Psoas muscle (tissue), 8 donors: ENCODE measurements around the gene ACSL6. TPM values are rescaled to one million over a fixed set of nuclear protein-coding genes. Genes with fewer than 3 reads are reported as not detected.

Experiments
- ATAC-seq, 4 donors: fragments of 200-7000 bp; cut with Tn5 transposase; one replicate each; pipeline ENCODE4 v1.9.1; 2020; ENCODE audit warnings: moderate library complexity in 3 of 4, mild to moderate bottlenecking in 2 of 4
- DNase-seq, 2 donors: peaks; one replicate each; pipeline ENCODE4 v3.0.0-alpha.2; 2020
- H3K27ac ChIP-seq: fragments of 200-600 bp; one replicate; pipeline ENCODE4 v1.8.0; 2022
- H3K27me3 ChIP-seq, 3 donors: fragments of 200-600 bp in 1 of 3; one replicate each; pipeline versions ENCODE4 v1.6.1 to v1.8.0; 2013 to 2022; ENCODE audit warnings: low read length in 2 of 3, mild to moderate bottlenecking in 2 of 3, moderate library complexity in 1 of 3; ENCODE audit not compliant: insufficient read depth in 3 of 3
- H3K36me3 ChIP-seq, 2 donors: fragments of 200-600 bp in 1 of 2; one replicate each; pipeline versions ENCODE4 v1.6.1 to v1.8.0; 2013 to 2022; ENCODE audit warnings: low read depth in 1 of 2, mild to moderate bottlenecking in 1 of 2, moderate library complexity in 1 of 2; ENCODE audit not compliant: insufficient read depth in 1 of 2
- H3K4me1 ChIP-seq: fragments of 200-600 bp; one replicate; pipeline ENCODE4 v1.8.0; 2022
- H3K4me3 ChIP-seq: fragments of 200-600 bp; one replicate; pipeline ENCODE4 v1.8.0; 2022; ENCODE audit warnings: mild to moderate bottlenecking
- H3K9me3 ChIP-seq: fragments of 200-600 bp; one replicate; pipeline ENCODE4 v1.8.0; 2022
- WGBS, 3 donors: extraction: QIAGEN DNeasy Blood & Tissue Kit; methylation state at CpG; one replicate each; pipeline versions ENCODE4 v1.1.6 to v1.1.7; 2013; 5-methylcytosine and 5-hydroxymethylcytosine counted together
- intact Hi-C, 2 donors: fragments of 100-400 bp; cut with DNase I; formaldehyde crosslinking; loops; one replicate each; pipeline versions ENCODE4 v1.11.0 to v1.14.2; 2022
- polyA plus RNA-seq, 3 donors: library from polyadenylated mRNA; stranded (reverse); fragments of 200-250 nt; gene quantifications; one replicate each; pipeline ENCODE4 v1.2.3, GENCODE V29; 2013
- total RNA-seq, 4 donors: library from RNA; stranded (reverse); fragmentation: NEBNext Ultra II Directional in 2 of 4; extraction: Animal tissue kit (Norgen Biotek cat#: 25700) in 2 of 4; gene quantifications; one replicate each; pipeline versions ENCODE4 v1.2.1 to v1.2.4, GENCODE V29; 2021 to 2023
- TF ChIP-seq, protein P1 (sequence below): fragments of 200-600 bp; IDR thresholded peaks from one replicate; pipeline ENCODE4 v1.8.0; 2022; ENCODE audit warnings: antibody characterized with exemption
- donor health status: healthy with polysubstance abuse.
- donor health status: DM: no; HTN: no; CAD: no; lungs with moderate emphysema.
- donor health status: Bipolar disorder and iron deficiency.
- donor health status: healthy.
- donor health status: DM: yes; HTN: yes; CAD: no.
- donor health status: DM: no; HTN: no; CAD: no.
- donor health status: DM: no; HTN: no; CAD: no.
- donor health status: DM: yes; HTN: yes; CAD: no.

The ACSL6 gene
- total and polyA plus RNA-seq, 7 donors: 0.12 to 2.2 (median 0.52) TPM

- 66 to 72% (median 67%) methylated on average over 3 of the region's 3 CpGs for WGBS, 3 donors
- intact Hi-C loops: loop anchor here in 1 of 2 donors (10.0 kb wide), 1 partner anchor 289 kb away; no protein-coding TSS in a partner anchor
- Histone ChIP-seq H3K27me3 (no peaks in the 10 kb centered on the region), H3K4me3 (no peak overlapping the region), H3K27ac (no peak overlapping the region), H3K9me3 (no peaks in the 10 kb centered on the region), H3K36me3 (no peaks in the 10 kb centered on the region), H3K4me1 (peaks cover 32% of the 10 kb centered on the region)
- ATAC-seq (no peak), DNase-seq (no peak)
- TF ChIP-seq, protein P1, sequence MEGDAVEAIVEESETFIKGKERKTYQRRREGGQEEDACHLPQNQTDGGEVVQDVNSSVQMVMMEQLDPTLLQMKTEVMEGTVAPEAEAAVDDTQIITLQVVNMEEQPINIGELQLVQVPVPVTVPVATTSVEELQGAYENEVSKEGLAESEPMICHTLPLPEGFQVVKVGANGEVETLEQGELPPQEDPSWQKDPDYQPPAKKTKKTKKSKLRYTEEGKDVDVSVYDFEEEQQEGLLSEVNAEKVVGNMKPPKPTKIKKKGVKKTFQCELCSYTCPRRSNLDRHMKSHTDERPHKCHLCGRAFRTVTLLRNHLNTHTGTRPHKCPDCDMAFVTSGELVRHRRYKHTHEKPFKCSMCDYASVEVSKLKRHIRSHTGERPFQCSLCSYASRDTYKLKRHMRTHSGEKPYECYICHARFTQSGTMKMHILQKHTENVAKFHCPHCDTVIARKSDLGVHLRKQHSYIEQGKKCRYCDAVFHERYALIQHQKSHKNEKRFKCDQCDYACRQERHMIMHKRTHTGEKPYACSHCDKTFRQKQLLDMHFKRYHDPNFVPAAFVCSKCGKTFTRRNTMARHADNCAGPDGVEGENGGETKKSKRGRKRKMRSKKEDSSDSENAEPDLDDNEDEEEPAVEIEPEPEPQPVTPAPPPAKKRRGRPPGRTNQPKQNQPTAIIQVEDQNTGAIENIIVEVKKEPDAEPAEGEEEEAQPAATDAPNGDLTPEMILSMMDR: no peak
These were observed 7.5 kb downstream of the ACSL6 start for GRCh38 chr5:132003982-132004381.

DNA sequence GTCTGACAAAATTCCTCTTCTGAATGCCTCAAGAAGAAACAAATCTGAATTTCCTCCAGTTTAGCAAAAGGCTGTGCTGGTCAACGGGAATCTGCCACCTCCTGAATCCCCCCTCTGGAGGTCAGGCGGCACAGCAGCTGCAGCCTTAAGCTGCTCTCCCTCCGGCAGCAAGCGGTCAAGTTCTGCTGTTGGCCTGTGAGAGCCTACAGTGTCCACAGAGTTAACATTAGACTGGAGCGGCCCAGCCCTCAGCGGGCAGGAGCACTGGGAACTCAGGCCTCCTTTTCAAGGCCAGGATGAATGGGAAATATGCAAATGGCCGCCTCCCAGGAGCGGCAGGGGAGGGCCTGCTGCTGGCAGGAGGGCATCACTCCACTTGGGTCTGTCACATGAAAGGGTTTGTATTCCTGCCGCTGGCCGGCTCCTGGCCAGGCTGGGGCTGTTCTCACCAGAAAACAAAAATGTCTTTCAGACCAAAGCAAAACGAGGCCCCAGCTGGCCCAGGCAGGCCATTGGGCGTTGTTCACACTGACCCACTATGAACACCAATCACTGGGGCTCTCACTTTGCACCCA lies 8.2 kb downstream of the ACSL6 start:
- DNase-seq (peak in 1 of 2 donors; percentile 53), ATAC-seq (peak; percentile 46 to 63 (median 54))
- Histone ChIP-seq H3K27me3 (no peaks in the 10 kb centered on the region), H3K27ac (peak overlapping the region; percentile 69), H3K36me3 (no peaks in the 10 kb centered on the region), H3K9me3 (no peaks in the 10 kb centered on the region), H3K4me3 (no peak overlapping the region), H3K4me1 (peaks cover 32% of the 10 kb centered on the region)
- intact Hi-C loops: loop anchor here in 1 of 2 donors (10.0 kb wide), 1 partner anchor 288 kb away; no protein-coding TSS in a partner anchor
- 26 to 30% (median 30%) methylated on average over 12 of the region's 12 CpGs for WGBS, 3 donors
- TF ChIP-seq, protein P1: peak; percentile 8

DNA sequence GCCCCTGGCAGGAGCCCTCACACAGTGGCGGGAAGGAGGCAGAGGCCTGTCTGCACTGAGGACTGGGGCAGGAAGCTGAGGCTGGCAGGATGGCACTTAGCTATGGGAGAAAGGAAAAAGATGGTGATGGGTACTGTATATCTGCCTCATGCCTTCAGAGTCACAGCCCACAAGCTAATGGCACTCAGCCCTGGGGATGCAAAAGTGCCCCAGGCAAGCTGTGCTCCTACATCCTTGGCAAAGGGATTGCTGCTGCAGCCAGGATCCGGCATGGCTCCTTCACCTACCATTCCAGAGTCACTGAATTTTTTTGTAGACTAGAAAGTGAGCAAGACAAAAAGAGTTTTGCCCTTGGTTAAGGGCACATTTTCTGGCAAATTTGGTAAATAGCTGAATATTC lies 8.7 kb downstream of the ACSL6 start:
- H3K4me3 ChIP-seq: no peak overlapping the region
- H3K36me3 ChIP-seq: no peaks in the 10 kb centered on the region
- intact Hi-C loops: loop anchor here in 1 of 2 donors (10.0 kb wide), 1 partner anchor 288 kb away; no protein-coding TSS in a partner anchor
- no peaks in the 10 kb centered on the region for H3K27me3 ChIP-seq
- peak overlapping the region; percentile 69 for H3K27ac ChIP-seq
- 50 to 70% (median 57%) methylated on average over 2 of the region's 2 CpGs for WGBS, 3 donors
- TF ChIP-seq, protein P1: no peak
- no peaks in the 10 kb centered on the region for H3K9me3 ChIP-seq
- peaks cover 27% of the 10 kb centered on the region for H3K4me1 ChIP-seq
- no peak for ATAC-seq
- no peak for DNase-seq

DNA sequence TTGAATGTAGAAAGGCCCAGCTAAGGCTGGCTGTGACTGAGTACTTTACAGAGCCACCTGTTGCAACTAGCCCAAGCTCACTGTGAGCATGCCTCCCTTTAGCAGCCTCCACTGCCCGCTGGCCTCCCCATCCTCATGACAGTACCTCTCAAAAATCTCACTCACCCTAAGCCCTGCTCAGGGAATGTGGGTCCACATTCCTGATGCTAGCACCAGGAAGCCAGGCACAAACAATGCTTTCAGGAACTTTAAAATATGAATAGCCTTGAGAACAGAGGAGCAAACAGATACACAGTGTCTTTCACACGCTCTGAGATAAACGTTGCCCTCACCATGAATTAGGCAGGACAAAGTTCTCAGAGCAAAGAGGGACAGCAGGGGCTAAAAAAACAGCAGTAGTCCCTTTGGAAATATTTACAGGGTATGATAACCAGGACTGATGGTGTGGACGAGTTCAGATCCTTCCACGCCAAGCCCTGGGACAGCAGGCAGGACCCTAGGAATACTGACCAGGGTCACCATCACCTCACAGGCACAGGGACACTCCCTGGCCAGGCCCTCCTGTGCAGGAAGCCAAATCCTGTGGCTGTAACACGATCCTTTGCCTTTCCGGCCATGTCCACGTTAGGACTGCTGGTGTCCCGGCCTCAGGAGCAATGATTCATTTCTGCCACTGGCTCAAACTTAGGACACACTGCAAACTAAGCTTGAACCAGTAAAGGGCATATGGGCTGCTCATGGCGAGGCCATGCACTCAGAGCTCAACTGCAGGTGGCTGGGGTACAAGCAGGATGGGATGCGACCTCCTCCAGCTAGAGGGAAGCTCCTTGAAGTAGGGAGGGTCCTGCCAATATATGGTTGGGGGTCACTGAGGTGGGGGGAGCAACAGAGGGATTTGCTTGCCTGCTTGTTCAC lies 9.6 kb downstream of the ACSL6 start:
- TF ChIP-seq, protein P1: no peak

More for the DNA sequence above, 9.6 kb downstream of the ACSL6 start:
- Histone ChIP-seq H3K4me3 (no peak overlapping the region), H3K27me3 (no peaks in the 10 kb centered on the region), H3K36me3 (no peaks in the 10 kb centered on the region), H3K9me3 (no peaks in the 10 kb centered on the region), H3K4me1 (peaks cover 22% of the 10 kb centered on the region), H3K27ac (peak overlapping the region; percentile 69)
- WGBS, 3 donors: 35 to 37% (median 37%) methylated on average over 11 of the region's 11 CpGs
- peak; percentile 92 to 96 (median 94) for ATAC-seq
- peak; percentile 51 to 82 for DNase-seq
- intact Hi-C loops: loop anchor here in 1 of 2 donors (10.0 kb wide), 1 partner anchor 287 kb away; no protein-coding TSS in a partner anchor
